Smooth muscle cell (in vitro differentiated cells): ENCODE measurements around the gene EML1. TPM values are rescaled to one million over a fixed set of nuclear protein-coding genes. Genes with fewer than 3 reads are reported as not detected.

Source experiments
- DNase-seq: peaks from one replicate; lab custom pipeline; 2025; ENCODE audit not compliant: unreplicated experiment; lab: John Stamatoyannopoulos, UW
- H2AFZ ChIP-seq: fragments of 200-600 bp; sonication (generic); 2 replicates; pipeline ENCODE4 v1.6.0; 2016; ENCODE audit warnings: antibody characterized with exemption, low read depth, mild to moderate bottlenecking
- H3F3A ChIP-seq: fragments of 200-600 bp; sonication (generic); 2 replicates; pipeline ENCODE4 v1.6.0; 2017; ENCODE audit warnings: antibody characterized with exemption, low read depth
- H3K27ac ChIP-seq: fragments of 200-600 bp; sonication (generic); 2 replicates; pipeline ENCODE4 v1.5.1; 2016; ENCODE audit warnings: low read depth, mild to moderate bottlenecking
- H3K27me3 ChIP-seq: fragments of 200-600 bp; sonication (generic); 2 replicates; pipeline ENCODE4 v1.6.1; 2016; ENCODE audit warnings: low read depth, mild to moderate bottlenecking
- H3K36me3 ChIP-seq: fragments of 200-600 bp; sonication (generic); 2 replicates; pipeline ENCODE4 v1.5.1; 2016; ENCODE audit warnings: low read depth
- H3K4me1 ChIP-seq: fragments of 200-600 bp; sonication (generic); 2 replicates; pipeline ENCODE4 v1.5.1; 2016; ENCODE audit warnings: low read depth
- H3K4me2 ChIP-seq: fragments of 200-600 bp; sonication (generic); 2 replicates; pipeline ENCODE4 v1.6.0; 2016; ENCODE audit warnings: mild to moderate bottlenecking
- H3K4me3 ChIP-seq: fragments of 200-600 bp; sonication (generic); 2 replicates; pipeline ENCODE4 v1.5.1; 2016; ENCODE audit warnings: mild to moderate bottlenecking
- H3K79me2 ChIP-seq: fragments of 200-600 bp; sonication (generic); 2 replicates; pipeline ENCODE4 v1.6.0; 2016; ENCODE audit warnings: low read depth, mild to moderate bottlenecking
- H3K9ac ChIP-seq: fragments of 200-600 bp; sonication (generic); 2 replicates; pipeline ENCODE4 v1.6.0; 2016; ENCODE audit warnings: low read depth
- H3K9me3 ChIP-seq: fragments of 200-600 bp; sonication (generic); replicated peaks from 2 replicates; pipeline ENCODE4 v1.5.1; 2016; ENCODE audit warnings: low read depth
- H4K20me1 ChIP-seq: fragments of 200-600 bp; sonication (generic); 2 replicates; pipeline ENCODE4 v1.6.0; 2016; ENCODE audit warnings: low read depth
- CTCF ChIP-seq: fragments of 200-600 bp; sonication (generic); IDR thresholded peaks from 2 replicates; pipeline ENCODE4 v1.5.1; 2017; ENCODE audit warnings: borderline replicate concordance, mild to moderate bottlenecking, antibody characterized with exemption; ENCODE audit not compliant: insufficient read depth, poor library complexity, severe bottlenecking
- WGBS: methylation state at CpG from one replicate; pipeline ENCODE4 v1.1.7; 2016; ENCODE audit warnings: low lambda C conversion rate; 5-methylcytosine and 5-hydroxymethylcytosine counted together
- polyA plus RNA-seq: library from polyadenylated mRNA; unstranded; fragments of >200 nt; fragmentation: Nextera tagmentation; extraction: Ambion mirVana; gene quantifications from 2 replicates; pipeline ENCODE4 v1.2.1, GENCODE V29; 2016
- total RNA-seq: library from RNA; depleted of rRNA; stranded (reverse); fragments of >200 nt; gene quantifications from 2 replicates; pipeline ENCODE4 v1.2.3, GENCODE V29; 2014

The EML1 gene
- total and polyA plus RNA-seq, 2 experiments from 2014 or later, result 13.0 to 31.2 TPM

- Histone ChIP-seq H3K9ac (no peak overlapping the region), H3K4me1 (no peaks in the 10 kb centered on the region), H3K4me3 (no peak overlapping the region), H3K27me3 (no peaks in the 10 kb centered on the region), H4K20me1 (peaks cover 24% of the 10 kb centered on the region), H3K4me2 (no peak overlapping the region), H3K27ac (no peak overlapping the region), H3K9me3 (peaks cover 12% of the 10 kb centered on the region), H2AFZ (no peak overlapping the region), H3K36me3 (peaks cover 6% of the 10 kb centered on the region), H3F3A (no peaks in the 10 kb centered on the region), H3K79me2 (peaks cover 4% of the 10 kb centered on the region)
- 77% methylated on average over 10 of the region's 10 CpGs for WGBS
- no peak for DNase-seq
- TF ChIP-seq CTCF, result no peak
These were observed 57.5 kb downstream of the EML1 start for GRCh38 chr14:99850709-99851108.

GRCh38 chr14:99852578-99852977 lies 59.4 kb downstream of the EML1 start:
- Histone ChIP-seq H3F3A (no peaks in the 10 kb centered on the region), H4K20me1 (peaks cover 32% of the 10 kb centered on the region), H3K4me3 (no peak overlapping the region), H3K79me2 (peaks cover 4% of the 10 kb centered on the region), H3K9me3 (no peaks in the 10 kb centered on the region), H3K27me3 (no peaks in the 10 kb centered on the region), H3K4me2 (no peak overlapping the region), H2AFZ (no peak overlapping the region), H3K27ac (no peak overlapping the region), H3K9ac (no peak overlapping the region), H3K4me1 (no peaks in the 10 kb centered on the region), H3K36me3 (no peaks in the 10 kb centered on the region)
- TF ChIP-seq CTCF, result no peak
- WGBS, result 83% methylated on average over 4 of the region's 4 CpGs
- DNase-seq, result no peak

GRCh38 chr14:99853206-99853605 lies 60.0 kb downstream of the EML1 start:
- H3K36me3 ChIP-seq, result no peaks in the 10 kb centered on the region
- no peaks in the 10 kb centered on the region for H3F3A ChIP-seq
- no peak overlapping the region for H3K4me2 ChIP-seq
- no peak overlapping the region for H2AFZ ChIP-seq
- H3K79me2 ChIP-seq, result peaks cover 4% of the 10 kb centered on the region
- no peak for DNase-seq
- no peaks in the 10 kb centered on the region for H3K9me3 ChIP-seq
- H3K9ac ChIP-seq, result no peak overlapping the region
- H3K27me3 ChIP-seq, result no peaks in the 10 kb centered on the region
- no peak overlapping the region for H3K4me3 ChIP-seq
- WGBS, result 74% methylated on average over 5 of the region's 5 CpGs
- no peak overlapping the region for H3K27ac ChIP-seq
- no peak for TF ChIP-seq CTCF
- H3K4me1 ChIP-seq, result no peaks in the 10 kb centered on the region
- peaks cover 32% of the 10 kb centered on the region for H4K20me1 ChIP-seq

- Histone ChIP-seq H3K4me2 (no peak overlapping the region), H3K79me2 (no peaks in the 10 kb centered on the region), H3K4me3 (no peak overlapping the region), H3K36me3 (no peaks in the 10 kb centered on the region), H3K4me1 (no peaks in the 10 kb centered on the region), H3K27me3 (no peaks in the 10 kb centered on the region), H2AFZ (no peak overlapping the region), H3F3A (no peaks in the 10 kb centered on the region), H3K9ac (no peak overlapping the region), H4K20me1 (peaks cover 19% of the 10 kb centered on the region), H3K9me3 (no peaks in the 10 kb centered on the region), H3K27ac (no peak overlapping the region)
- no peak for DNase-seq
- WGBS, result 94% methylated on average over 5 of the region's 5 CpGs
- no peak for TF ChIP-seq CTCF
These were observed 61.6 kb downstream of the EML1 start for GRCh38 chr14:99854831-99855230.
